Ramos (cell line): ENCODE results near the gene CAMSAP1.

Source experiments
- in situ Hi-C: fragments of 300-500 bp; cut with MboI; formaldehyde crosslinking; loops from one replicate; pipeline ENCODE4 v1.14.3; 2022; ENCODE audit warnings: low sequenced_read_pairs; ENCODE audit not compliant: unreplicated experiment

The CAMSAP1 gene

DNA sequence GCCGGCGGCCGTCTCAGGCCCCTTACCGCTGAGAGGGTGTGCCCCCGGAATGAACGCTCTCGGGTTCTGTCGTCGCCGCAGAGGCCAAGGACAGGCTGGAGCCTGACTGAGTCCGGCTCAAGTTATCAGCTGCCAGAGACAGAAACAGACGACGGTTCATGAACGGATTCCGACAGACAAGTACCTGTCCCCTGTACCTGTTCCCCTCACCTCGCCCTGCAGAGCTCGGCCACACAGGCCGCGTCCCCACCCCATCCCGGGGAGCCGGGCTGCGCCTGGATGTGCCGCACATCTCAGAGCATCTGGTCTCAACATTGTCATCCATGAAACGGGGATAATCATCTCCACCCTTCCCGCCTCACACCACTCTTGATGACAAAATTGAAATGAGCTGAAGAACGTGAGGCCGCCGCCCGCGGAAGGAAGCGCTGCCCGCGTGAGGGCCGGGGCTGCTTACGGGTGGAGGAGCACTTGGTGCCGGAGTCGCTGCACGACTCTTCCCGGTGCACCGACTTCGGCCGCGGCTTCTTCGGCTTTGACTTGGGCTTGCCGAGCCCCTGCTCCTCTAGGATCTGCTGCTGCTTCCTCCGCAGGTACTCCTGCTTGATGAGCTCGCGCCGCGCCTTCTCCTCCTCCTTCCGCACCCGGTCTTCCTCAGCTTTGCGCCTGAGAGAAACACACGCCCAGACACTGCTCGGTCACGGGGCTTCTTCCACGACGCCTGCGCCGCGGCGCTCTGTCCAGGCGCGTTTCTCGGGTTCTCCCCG, 89.2 kb downstream of the CAMSAP1 start:
- in situ Hi-C loops, result no loop called here

DNA sequence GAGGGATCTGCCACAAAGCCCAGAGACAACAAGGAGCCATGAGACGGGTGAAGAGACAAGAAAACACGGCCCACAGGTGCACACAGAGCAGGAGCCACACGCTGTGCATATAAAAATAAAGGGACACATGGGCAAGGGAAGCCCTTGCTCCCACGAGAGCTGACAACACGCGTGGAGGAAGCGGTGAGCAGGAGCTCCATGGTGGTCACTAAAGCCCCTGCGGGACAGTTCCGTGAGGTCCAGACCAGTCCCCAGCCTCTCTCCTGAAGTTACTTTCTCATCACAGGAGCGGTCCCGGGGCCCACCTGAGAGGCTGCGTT, 90.7 kb downstream of the CAMSAP1 start:
- in situ Hi-C loops, result no loop called here

DNA sequence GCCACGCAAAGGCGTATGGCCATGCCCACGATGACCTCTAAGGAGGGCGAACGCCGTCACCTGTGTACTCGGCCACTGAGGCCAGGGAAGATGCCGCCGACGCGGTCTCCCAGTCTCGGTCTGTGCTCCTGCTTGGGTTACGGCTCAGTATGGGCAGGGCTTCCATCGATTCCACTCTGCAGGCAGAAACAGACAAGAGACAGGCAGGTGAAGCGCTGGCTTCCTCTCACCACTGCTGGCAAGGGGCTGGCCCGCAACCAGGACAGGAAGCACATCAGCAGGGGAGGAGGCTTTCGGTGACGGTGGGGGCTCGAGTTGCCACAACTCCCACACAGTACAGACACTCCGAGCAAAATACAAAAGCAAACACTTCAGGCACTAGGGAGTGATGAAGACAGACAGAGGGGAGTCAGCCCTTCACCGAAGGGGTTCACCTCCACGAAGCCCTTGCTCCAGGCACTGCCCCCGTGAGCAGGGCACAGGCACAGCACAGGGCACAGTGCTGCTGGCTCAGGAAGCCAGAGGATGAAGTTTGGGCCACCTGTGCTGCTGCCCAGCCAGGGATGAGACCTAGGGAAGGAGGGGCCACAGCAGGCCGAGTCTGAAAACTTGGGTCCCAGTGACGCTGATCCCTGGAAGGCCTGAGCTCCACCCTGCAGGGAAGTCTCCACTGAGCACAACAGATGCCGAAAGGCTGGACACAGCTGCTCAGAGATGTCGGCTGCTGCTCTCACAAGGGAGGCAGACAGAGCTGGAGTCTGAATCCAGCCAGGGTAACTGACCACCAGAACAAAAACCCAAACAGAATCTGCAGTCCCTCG, 91.3 kb downstream of the CAMSAP1 start:
- in situ Hi-C loops, result no loop called here

DNA sequence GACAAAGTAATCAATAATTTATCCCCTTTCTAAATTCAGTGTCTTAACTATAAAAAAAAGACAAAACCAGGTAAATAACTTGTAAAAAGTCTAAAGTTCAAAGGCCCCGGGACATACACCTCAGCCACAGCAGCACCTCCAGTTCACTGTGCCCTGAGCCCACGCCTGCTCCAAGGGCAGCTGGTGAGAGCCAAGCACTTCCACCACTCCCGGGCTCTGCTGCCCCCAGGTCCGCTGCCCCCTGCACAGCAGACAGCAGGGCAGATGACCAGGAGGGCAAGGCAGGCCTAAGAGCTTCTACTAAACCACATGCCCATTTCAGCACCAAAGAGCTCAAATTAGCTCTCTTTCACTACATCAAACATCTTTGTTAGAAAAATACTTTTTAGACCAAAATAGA, 91.9 kb downstream of the CAMSAP1 start:
- in situ Hi-C loops, result no loop called here

DNA sequence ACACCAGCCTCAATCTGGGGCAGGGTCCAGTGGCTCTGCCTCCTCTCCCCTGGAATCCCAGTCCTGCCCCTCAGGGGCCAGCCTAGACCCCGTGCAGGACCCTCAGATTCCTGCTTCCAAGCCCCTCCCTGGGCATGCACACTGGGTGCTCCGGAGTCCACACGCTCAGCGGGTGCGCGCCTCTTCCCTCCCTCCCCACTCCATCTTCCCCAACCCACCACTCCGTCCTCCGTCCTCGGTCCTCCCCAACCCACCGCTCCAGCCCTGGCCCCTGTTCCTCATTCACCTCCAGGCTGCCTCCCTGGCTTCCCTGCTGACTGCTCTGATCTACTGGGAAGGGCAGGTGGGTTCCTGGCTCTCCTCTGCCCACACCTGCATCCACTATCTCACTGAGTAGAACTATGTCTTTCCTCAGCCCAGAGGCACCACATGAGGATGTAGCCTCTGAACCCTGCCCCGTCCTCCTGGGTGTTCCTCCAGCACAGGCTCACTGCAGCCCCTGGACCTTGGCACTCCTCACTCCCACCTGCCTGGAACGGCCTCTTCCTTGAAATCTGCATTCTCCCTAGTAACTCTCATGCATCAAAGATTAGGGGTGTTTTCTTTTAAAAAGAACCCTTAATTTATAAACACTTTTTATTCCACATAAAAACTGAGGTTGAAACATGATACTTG, 92.8 kb downstream of the CAMSAP1 start:
- in situ Hi-C loops, result no loop called here

DNA sequence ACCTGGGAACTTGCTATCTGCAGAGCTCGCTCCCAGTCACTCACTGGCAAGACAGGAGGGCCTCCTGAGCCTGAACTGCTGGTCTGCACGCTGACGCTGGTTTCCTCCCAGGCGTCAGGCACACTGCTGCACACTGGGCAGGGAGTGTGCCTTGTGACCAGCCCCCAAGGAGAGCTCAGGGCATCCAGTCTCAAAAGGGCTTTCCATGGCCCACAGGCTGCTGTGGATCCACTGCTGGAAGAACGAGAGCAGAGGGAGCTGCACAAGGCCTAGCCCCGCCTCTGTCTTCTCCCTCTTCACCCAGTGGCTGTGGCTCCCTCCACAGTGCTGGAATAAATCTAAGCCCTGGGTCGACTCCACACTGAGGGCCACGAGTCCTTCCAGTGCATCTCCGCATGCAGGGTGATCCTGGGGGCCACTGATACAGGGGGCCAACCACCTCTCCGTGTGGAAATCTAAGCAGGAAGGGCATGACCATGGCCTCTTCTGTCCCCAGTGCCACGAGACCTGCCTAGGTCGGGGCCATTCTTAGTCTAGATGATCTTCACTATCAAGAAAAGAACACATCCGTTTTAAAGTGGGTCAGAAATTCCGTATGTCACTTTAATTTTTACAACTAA, 93.6 kb downstream of the CAMSAP1 start:
- in situ Hi-C loops, result no loop called here

DNA sequence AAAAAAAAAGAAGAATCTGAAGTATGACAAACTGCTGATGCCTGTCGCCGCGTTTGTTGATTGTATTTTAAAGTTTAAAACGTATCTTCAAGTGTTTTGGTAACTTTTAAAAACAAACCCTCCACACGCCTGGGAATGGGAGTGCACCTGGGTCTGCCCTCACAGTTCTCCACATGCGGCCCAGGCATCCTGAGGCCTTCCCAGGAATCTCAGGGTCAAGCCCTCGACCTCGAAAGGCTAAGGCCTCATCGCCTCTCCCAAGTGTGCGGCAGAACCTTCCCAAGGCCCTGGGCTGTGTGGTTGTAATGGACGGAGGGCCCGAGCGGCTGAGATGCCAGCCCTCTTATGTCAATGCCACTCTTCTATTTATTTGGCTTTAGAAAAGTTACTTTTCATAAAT, 94.4 kb downstream of the CAMSAP1 start:
- in situ Hi-C loops, result no loop called here

DNA sequence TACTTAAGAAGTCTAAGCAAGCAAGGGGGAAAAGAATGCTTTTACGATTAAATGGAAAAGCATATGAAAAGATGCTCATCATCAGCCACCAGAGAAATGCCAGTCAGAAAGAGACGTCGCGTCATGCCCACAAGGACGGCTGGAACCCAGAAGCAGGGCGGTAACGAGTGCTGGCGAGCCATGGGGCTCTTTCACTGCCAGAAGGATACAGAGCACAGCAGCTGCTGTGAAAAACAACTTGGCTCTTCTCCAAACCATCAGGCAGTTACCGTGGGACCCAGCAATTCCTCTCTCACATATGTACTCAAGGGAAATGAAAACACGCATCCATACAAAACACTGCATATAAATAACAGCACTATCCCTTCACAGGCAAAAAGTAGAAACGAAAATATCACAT, 95.5 kb downstream of the CAMSAP1 start:
- in situ Hi-C loops, result no loop called here

DNA sequence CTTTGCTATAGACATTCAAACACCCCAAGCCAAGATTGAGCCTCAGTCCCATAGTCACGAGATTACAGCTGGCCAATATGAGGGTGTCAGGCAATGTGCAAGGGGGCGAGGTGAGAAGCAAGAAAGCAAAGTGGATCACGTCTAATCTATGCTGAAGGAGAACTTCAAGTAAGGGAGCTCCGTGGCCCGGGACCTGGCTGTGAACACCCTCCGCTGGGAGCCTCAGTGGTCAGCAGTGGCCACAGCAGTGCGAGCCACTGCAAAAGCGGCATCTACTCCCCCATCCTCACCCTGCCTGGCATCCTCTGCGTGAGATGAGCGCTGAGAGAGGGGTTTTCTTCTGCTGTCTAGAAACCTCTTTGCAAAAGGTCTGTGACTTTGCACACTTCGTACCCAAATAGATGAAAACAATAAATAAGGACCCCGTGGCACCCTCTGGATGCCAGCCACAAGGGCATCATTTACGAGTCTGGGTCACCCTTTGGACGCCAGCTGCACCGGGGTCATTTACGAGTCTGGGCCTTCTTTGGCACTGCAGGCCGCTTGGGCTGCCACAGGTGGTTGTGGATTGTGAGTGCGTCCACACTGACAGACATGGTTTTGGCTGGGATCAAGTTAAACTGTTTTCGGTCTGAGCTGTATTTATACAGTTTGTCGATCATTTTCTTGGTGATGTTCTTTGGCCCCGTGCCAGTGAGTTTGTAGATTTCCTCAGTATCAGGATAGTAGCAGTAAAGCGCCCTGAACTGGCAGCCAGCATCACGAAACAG, 96.4 kb downstream of the CAMSAP1 start:
- in situ Hi-C loops, result no loop called here

DNA sequence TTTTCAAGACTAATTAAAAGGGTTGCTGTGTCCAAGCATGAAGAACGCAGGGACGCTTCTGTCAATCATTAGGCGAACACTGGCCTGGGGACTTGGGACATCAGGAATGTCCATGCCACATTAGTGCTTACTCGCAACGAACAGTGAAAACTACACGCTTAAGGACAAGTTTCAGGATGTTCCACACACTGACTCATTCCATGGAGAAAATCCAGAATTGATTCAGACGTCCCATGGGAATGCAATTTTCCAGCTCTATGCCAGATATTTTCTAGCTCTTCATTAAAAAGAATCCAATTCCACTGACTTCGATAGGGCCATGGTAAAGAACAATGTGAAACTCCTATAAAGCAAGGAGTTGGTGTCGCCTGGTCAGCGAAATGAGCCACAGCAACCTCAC, 98.2 kb downstream of the CAMSAP1 start:
- in situ Hi-C loops, result no loop called here

DNA sequence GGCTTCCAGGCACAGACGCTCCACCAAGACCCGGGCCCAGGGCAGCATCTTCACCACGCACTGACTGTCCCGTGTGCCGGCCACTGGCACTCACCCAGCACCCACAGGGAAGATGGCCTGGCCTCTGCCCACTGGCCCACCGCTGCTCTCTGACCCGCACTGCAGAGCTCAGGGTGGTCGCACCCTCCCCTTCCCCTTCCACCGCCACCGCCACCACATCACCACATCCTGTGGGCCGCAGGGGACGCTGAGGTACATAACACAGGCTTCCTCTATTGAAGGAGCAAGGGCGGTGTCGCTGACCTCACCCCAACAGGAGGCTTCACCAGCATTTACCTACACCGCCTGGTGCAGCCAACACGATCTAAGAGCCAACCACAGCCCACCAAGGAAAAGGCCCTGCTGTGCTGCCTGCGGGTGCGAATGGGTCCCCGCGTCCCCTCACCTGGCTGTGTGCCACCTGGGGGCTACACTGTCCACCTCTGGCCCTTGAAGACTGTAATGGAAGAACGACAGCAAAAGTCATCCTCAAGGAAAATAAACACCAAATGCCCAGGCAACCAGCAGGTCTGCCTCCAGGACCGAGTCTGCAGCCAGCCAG, 101.8 kb downstream of the CAMSAP1 start:
- in situ Hi-C loops, result no loop called here

DNA sequence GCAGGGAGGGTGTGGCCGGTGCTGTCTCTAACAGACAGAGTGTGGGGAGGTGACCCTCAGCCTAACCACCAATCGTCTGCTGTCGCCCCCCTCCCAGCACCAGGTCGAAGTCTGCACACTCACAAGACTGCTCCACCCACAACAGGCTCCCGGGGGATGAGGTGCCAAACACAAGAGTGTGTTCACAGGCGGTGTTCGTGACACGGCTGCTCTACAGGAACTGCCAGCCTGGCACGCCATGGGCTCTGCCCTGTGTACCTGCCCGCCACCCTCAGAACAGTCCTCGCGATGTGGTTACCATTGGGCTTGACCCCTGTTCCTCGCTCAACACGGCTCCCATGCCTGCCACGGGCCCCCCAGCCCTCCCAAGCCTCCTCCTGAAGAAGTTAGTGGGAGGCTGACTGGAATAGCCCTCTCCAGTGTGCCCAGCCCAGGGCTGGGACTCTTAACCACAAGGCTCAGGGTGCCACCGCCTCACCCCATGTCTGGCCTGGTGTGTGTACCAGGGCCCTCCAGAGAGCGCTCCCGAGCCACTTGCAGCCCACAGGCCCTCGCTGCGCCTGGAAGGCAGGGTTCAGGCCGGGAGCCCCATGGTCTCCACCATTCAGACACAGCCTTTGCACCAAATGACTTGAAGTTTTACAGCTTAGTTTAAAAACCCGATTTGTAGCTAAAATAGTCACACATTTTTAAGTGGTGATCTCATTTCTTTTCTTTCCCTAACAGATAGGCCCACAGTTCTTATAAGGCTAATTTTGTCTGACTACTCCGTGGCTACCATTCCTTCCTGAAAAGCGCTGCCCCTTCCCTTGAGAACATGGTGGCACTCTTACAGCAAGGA, 102.5 kb downstream of the CAMSAP1 start:
- in situ Hi-C loops, result no loop called here

DNA sequence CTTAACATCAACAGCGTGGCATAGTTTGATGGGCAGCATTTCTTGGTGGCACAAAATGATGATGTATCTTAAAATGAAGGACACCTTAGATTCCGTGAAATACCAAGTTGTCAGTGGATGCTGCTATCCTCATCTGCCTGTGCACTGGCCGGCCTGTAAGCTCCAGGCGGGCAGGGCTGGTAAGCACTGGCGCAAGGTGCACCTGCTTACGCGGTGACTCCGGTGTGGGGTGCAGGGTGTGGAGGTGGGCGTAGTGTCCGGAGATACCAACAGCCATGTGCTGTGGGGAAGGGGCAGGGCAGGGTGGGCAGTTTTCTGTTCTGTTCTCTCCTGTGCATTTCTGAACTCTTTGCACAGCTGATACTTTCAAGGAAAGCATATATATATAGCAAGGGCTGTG, 103.9 kb downstream of the CAMSAP1 start:
- in situ Hi-C loops, result no loop called here

DNA sequence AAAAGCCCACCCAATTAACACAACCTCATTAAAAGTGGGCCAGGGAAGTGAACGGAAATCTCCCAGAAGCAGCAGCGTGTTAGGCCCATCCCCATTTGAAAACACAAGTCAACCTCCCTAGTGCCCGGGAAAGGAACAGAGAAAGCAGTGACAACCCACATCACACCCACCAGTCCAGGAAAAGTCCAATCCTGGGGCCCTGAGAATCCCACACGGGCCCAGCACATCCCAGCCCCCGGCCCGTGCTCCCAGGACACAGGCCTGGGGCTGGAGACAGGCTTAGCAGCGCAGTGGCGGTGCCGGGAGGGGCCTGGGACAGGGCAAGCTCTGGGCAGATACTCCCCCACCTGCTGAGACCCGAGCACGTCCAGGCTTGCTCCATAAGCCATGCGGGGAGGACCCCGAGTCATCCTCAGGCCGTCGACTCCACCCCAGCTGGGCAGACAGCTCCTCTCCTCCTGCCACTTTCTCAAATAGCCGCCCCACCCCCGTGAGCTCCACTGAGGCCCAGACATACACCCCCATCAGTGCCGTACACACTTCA, 104.4 kb downstream of the CAMSAP1 start:
- in situ Hi-C loops, result no loop called here

DNA sequence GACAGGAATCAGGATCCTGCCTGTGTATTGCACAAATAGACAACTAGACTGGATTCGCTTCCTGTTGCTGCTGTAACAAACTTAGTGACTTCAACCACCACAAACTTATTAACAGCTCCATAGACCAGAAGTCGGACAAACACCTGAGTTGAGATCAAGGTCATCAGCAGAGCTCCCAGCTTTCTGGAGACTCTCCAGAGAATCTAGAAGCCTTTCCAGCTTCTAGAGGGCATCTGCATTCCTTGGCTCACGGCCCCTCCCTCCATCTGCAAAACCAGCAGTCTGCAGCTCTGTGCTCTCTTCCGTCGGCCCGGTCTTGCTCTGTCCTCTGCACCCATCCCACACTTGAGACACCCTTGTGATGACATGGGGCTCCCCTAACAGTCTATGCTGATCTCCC, 106.3 kb downstream of the CAMSAP1 start:
- in situ Hi-C loops, result no loop called here

DNA sequence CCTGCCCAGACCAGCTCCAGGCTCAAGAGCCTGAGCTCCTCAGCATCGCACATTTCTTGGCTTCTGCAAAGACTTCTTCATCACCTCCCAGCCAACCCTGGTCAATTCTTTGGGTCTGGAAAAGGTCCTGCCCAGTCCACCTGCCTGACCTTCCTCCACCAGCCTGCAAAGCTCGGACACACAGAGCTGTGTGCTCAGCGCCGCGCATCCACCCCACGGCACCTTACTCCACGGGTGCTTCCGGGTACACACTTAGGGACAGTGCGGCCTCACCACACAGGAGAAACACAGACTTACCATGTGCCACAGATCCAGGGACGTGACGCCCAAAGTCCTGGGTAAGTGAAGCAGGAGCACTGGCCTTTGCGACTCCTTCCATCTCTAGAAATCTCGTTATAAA, 108.1 kb downstream of the CAMSAP1 start:
- in situ Hi-C loops, result no loop called here

DNA sequence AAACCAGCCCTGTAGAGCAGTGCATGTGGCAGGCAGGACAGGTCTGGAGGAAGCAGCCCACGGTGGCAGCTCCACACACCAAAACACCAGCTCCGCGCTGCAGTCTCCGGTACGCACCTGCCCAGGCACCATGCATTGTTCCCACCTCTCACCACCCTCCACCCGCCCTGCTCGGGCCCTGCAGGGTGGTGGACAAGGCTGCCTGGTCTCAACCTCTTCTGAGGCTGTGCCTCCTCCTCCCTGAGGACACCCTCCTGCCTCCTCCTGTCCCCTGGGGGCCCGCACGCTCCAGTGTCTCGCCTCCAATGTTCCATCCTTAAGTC, 109.1 kb downstream of the CAMSAP1 start:
- in situ Hi-C loops, result no loop called here

DNA sequence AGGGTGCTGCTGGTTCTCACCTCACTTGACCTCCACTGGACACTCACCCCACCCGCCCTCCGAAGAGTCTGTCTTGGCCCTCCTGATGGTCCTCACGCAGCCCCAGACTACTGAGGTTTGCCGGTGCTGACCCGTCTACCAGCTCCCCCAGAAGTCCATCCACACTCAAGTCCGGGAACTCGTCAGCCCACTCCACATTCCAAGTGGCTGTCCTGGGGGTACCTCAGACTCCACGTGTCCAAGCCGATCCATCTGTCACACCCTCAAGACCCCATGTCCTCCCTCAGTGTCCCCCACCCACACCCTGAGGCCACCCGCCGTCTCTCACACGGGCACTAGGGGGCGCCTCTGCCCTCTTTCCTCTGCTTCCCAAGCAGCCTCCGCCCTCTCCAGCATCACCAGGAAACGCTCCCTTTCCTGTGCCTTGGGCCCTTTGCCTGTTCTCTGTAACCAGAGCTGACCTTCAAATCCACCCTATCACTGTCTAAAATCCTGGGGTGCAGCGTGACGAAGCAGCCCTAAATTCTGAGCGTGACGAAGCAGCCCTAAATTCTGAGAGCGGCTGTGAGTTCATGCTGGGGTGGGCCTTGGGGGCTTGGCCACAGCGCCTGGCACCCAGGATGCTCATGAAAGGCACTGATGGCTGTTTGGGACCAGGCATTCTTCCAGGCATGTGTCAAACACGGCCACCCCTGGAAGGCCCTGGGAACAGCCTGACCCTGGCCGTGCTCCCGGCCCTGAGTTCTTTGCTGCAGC, 109.7 kb downstream of the CAMSAP1 start:
- in situ Hi-C loops, result no loop called here
